IPS DF 6.9 (cell line): Measurements from ENCODE around the gene SPCS2.
A peak's percentile ranks its signal among the peaks of the same experiment; 100 is the strongest.

Source experiments
- DNase-seq: peaks from one replicate; pipeline ENCODE4 v3.0.0-alpha.2; 2013; ENCODE audit warnings: low read depth, low spot score
- H3K27ac ChIP-seq: one replicate; pipeline ENCODE4 v1.5.1; 2013; ENCODE audit warnings: low read length, control low read depth
- H3K27me3 ChIP-seq: 2 replicates; pipeline ENCODE4 v1.6.1; 2013; ENCODE audit warnings: mild to moderate bottlenecking, low read length; ENCODE audit not compliant: control insufficient read depth, insufficient read depth
- H3K36me3 ChIP-seq: 2 replicates; pipeline ENCODE4 v1.6.1; 2013; ENCODE audit warnings: low read length; ENCODE audit not compliant: control insufficient read depth, insufficient read depth
- H3K4me1 ChIP-seq: 2 replicates; pipeline ENCODE4 v1.6.1; 2013; ENCODE audit warnings: low read length; ENCODE audit not compliant: control insufficient read depth, insufficient read depth
- H3K4me3 ChIP-seq: 2 replicates; pipeline ENCODE4 v1.5.1; 2013; ENCODE audit warnings: mild to moderate bottlenecking, low read length
- H3K9me3 ChIP-seq: 2 replicates; pipeline ENCODE4 v1.6.1; 2013; ENCODE audit warnings: low read length, inconsistent platforms; ENCODE audit not compliant: control insufficient read depth, insufficient read depth
- WGBS: extraction: QIAGEN DNeasy Blood & Tissue Kit; methylation state at CpG from one replicate; pipeline ENCODE4 v1.1.7; 2013; ENCODE audit warnings: mixed read lengths, missing lambda C conversion rate; ENCODE audit not compliant: insufficient read length, insufficient coverage; 5-methylcytosine and 5-hydroxymethylcytosine counted together

SPCS2 gene

DNA sequence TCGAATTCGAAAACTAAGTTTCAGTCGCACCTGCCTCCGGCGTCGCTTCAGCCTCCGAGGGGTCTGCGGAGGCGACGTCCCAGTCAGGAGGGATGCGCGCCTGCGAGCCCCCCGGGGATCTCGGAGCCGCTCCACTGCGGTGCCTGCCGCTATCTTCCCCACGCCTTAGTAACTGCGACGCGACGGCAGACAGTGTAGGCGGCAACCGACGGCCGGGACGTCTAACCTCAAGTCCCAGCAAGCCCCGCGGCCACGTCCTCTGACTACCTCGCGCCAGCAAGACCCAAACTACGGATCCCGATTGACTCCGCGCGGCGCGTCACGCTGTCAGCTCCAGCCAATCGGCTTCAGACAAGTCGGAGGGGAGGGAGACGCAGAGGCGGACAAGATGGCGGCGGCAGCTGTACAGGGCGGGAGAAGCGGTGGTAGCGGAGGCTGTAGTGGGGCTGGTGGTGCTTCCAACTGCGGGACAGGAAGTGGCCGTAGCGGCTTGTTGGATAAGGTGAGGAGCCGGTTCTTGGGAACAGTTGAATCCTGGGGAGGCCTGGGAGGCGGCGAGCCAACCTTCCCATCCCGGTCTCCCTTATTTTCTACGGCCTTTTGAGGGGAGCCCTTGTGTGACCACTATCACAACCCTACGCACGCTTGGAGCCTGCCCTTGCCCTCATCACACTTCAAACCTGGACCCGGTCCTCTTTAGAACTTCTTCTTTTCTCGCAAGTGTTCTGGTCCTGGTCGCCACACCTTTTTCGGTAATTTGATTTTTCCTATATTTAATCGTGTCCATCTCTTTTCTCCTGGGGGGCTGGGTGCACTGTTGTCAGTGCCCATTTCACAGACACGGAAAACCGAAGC lies at the start of gene SPCS2, which contains the start of gene XRRA1:
Gene SPCS2 (plus strand): TSS at position 369 of the 855 bp plus-strand sequence. CDS start 20 bp downstream, at position 389.
Gene XRRA1 (minus strand): TSS at position 194 of the 855 bp plus-strand sequence. CDS start 8,213 bp downstream, outside the sequence.
- no peaks in the 10 kb centered on the region for H3K27me3 ChIP-seq
- no peaks in the 10 kb centered on the region for H3K4me1 ChIP-seq
- WGBS = no CpG with 5 or more reads among the region's 67 CpGs
- H3K36me3 ChIP-seq = no peaks in the 10 kb centered on the region
- H3K27ac ChIP-seq = no peak within 1 kb of the TSS
- H3K9me3 ChIP-seq = no peaks in the 10 kb centered on the region
- H3K4me3 ChIP-seq = peak within 1 kb of the TSS; percentile 73
- peak; percentile 98 for DNase-seq

- no peak for DNase-seq
- H3K9me3 ChIP-seq = no peaks in the 10 kb centered on the region
- H3K4me1 ChIP-seq = no peaks in the 10 kb centered on the region
- H3K27me3 ChIP-seq = no peaks in the 10 kb centered on the region
- H3K4me3 ChIP-seq = no peak overlapping the region
- H3K36me3 ChIP-seq = no peaks in the 10 kb centered on the region
- no CpG with 5 or more reads among the region's 4 CpGs for WGBS
- no peak overlapping the region for H3K27ac ChIP-seq
Measured at GRCh38 chr11:74902342-74902741, 46.7 kb upstream of the SPCS2 start.

DNA sequence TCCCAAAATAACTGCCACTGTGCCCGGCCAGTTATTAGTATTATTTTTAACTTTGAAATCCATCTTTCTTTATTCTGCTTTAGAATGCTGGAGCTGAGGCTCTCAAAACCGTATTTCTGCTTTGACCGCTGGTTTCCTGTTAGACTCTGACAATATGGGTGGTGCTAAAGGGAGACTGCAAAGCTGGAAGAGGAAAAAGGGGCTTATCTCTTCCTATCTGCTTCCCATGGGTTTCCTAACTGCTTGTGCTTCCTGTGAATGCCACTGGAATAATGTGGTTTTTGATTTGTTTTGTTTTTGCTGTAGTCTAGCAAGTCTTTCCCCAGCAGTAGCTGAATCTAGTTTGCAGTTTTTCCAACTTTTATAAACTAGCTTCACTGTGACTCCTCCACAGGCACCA lies 43.7 kb upstream of the SPCS2 start:
- no peak overlapping the region for H3K4me3 ChIP-seq
- H3K36me3 ChIP-seq = no peaks in the 10 kb centered on the region
- H3K4me1 ChIP-seq = no peaks in the 10 kb centered on the region
- no peak for DNase-seq
- H3K9me3 ChIP-seq = no peaks in the 10 kb centered on the region
- H3K27ac ChIP-seq = no peak overlapping the region
- WGBS = no CpG with 5 or more reads among the region's 3 CpGs
- no peaks in the 10 kb centered on the region for H3K27me3 ChIP-seq

- Histone ChIP-seq H3K27ac (no peak overlapping the region), H3K4me1 (no peaks in the 10 kb centered on the region), H3K36me3 (no peaks in the 10 kb centered on the region), H3K9me3 (no peaks in the 10 kb centered on the region), H3K27me3 (no peaks in the 10 kb centered on the region), H3K4me3 (no peak overlapping the region)
- DNase-seq = no peak
- no CpG with 5 or more reads among the region's 4 CpGs for WGBS
Measured at GRCh38 chr11:74909385-74909784, 39.7 kb upstream of the SPCS2 start.

DNA sequence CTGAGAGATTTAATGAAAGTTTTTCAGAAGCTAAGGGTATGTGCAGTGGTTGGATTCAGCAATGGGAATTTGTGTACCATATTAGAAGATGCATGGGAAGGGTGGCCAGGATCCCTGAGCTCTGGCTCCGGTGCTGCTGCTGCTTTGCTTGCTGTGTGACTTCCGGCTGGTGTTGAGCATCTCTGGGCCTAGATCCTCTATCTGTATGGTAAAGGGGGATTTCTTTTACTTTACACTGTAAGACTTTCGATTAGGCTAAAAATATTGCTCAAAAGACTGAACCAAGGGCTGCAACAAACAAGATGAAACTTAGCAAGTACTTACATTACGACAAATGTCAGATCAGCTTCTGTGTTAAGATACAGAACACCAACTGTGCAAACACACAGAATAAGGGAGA lies 39.3 kb upstream of the SPCS2 start:
- WGBS = no CpG with 5 or more reads among the region's 4 CpGs
- no peak overlapping the region for H3K27ac ChIP-seq
- H3K4me3 ChIP-seq = no peak overlapping the region
- no peaks in the 10 kb centered on the region for H3K36me3 ChIP-seq
- no peaks in the 10 kb centered on the region for H3K27me3 ChIP-seq
- no peaks in the 10 kb centered on the region for H3K9me3 ChIP-seq
- no peak for DNase-seq
- H3K4me1 ChIP-seq = no peaks in the 10 kb centered on the region

- Histone ChIP-seq H3K4me3 (no peak overlapping the region), H3K27me3 (no peaks in the 10 kb centered on the region), H3K4me1 (no peaks in the 10 kb centered on the region), H3K9me3 (no peaks in the 10 kb centered on the region), H3K27ac (no peak overlapping the region), H3K36me3 (no peaks in the 10 kb centered on the region)
- no peak for DNase-seq
Measured at GRCh38 chr11:74923125-74923524, 25.9 kb upstream of the SPCS2 start.

- DNase-seq = no peak
- Histone ChIP-seq H3K4me1 (no peaks in the 10 kb centered on the region), H3K36me3 (no peaks in the 10 kb centered on the region), H3K27ac (no peak overlapping the region), H3K9me3 (no peaks in the 10 kb centered on the region), H3K27me3 (no peaks in the 10 kb centered on the region), H3K4me3 (no peak overlapping the region)
- no CpG with 5 or more reads among the region's 4 CpGs for WGBS
Measured at GRCh38 chr11:74925281-74925680, 23.8 kb upstream of the SPCS2 start.

- no peaks in the 10 kb centered on the region for H3K9me3 ChIP-seq
- no peaks in the 10 kb centered on the region for H3K27me3 ChIP-seq
- H3K4me3 ChIP-seq = no peak overlapping the region
- no peak for DNase-seq
- no peaks in the 10 kb centered on the region for H3K36me3 ChIP-seq
- H3K4me1 ChIP-seq = no peaks in the 10 kb centered on the region
- no peak overlapping the region for H3K27ac ChIP-seq
- WGBS = no CpG with 5 or more reads among the region's 8 CpGs
Measured at GRCh38 chr11:74926304-74927030, 22.6 kb upstream of the SPCS2 start.

DNA sequence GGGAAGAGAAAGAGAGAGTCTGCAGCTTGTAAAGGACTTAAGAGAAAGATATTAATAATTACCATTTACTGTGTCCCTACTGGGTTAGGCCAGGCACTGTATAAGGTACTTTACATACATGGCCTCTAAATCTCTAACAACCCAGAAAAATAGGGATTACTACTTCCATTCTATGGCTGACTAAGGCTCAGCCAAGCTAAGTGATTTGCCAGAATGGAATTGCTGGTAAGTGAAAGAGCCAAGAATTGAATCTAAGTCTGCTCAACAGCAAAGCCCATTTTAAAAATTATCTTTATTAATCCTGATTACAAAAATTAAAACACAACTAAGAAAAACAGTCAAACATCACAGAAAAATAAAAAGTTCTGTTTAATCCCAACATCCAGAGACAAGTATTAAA lies 21.6 kb upstream of the SPCS2 start:
- Histone ChIP-seq H3K27me3 (no peaks in the 10 kb centered on the region), H3K9me3 (no peaks in the 10 kb centered on the region), H3K36me3 (no peaks in the 10 kb centered on the region), H3K4me1 (no peaks in the 10 kb centered on the region), H3K27ac (no peak overlapping the region), H3K4me3 (no peak overlapping the region)
- no peak for DNase-seq

- WGBS = no CpG with 5 or more reads among the region's 8 CpGs
- Histone ChIP-seq H3K27ac (no peak overlapping the region), H3K27me3 (no peaks in the 10 kb centered on the region), H3K36me3 (no peaks in the 10 kb centered on the region; the same call in 1 of the 2 replicates), H3K4me1 (no peaks in the 10 kb centered on the region), H3K9me3 (no peaks in the 10 kb centered on the region), H3K4me3 (no peak overlapping the region)
- DNase-seq = peak; percentile 57
Measured at GRCh38 chr11:74929431-74930363, 19.4 kb upstream of the SPCS2 start.
